C4-2B (cell line): Measurements from ENCODE around the gene LARP6.

Source experiments
- CTCF ChIP-seq: fragments of 450-650 bp; conservative IDR thresholded peaks from 2 replicates; pipeline ENCODE4 v1.5.1; 2017; ENCODE audit warnings: mild to moderate bottlenecking
- ZFX ChIP-seq: fragments of 450-650 bp; IDR thresholded peaks from 2 replicates; pipeline ENCODE4 v1.6.1; 2017

GRCh38 chr15:70892002-70892911 is 38.3 kb upstream of the LARP6 start, which contains the start of the genes LRRC49 and THAP10:
- TF ChIP-seq CTCF: no peak
- peak; percentile 59; the same call in 1 of the 2 replicates for TF ChIP-seq ZFX
